GM12875 (cell line): ENCODE measurements around the gene GLIS1.

Source experiments
- H3K4me3 ChIP-seq: one replicate; pipeline ENCODE4 v1.5.1; 2011; ENCODE audit warnings: low read depth, low read length, control low read depth
- TF ChIP-seq, protein P1 (sequence below): IDR thresholded peaks from 2 replicates; pipeline ENCODE4 v1.5.1; 2011; ENCODE audit warnings: low read depth, mild to moderate bottlenecking, control low read depth, inconsistent platforms, low read length, moderate library complexity, borderline replicate concordance; ENCODE audit not compliant: insufficient read depth

Gene GLIS1

GRCh38 chr1:53646732-53647131 is 92.2 kb downstream of the GLIS1 start:
- H3K4me3 ChIP-seq, result no peak overlapping the region
- TF ChIP-seq, protein P1, sequence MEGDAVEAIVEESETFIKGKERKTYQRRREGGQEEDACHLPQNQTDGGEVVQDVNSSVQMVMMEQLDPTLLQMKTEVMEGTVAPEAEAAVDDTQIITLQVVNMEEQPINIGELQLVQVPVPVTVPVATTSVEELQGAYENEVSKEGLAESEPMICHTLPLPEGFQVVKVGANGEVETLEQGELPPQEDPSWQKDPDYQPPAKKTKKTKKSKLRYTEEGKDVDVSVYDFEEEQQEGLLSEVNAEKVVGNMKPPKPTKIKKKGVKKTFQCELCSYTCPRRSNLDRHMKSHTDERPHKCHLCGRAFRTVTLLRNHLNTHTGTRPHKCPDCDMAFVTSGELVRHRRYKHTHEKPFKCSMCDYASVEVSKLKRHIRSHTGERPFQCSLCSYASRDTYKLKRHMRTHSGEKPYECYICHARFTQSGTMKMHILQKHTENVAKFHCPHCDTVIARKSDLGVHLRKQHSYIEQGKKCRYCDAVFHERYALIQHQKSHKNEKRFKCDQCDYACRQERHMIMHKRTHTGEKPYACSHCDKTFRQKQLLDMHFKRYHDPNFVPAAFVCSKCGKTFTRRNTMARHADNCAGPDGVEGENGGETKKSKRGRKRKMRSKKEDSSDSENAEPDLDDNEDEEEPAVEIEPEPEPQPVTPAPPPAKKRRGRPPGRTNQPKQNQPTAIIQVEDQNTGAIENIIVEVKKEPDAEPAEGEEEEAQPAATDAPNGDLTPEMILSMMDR, result no peak

DNA sequence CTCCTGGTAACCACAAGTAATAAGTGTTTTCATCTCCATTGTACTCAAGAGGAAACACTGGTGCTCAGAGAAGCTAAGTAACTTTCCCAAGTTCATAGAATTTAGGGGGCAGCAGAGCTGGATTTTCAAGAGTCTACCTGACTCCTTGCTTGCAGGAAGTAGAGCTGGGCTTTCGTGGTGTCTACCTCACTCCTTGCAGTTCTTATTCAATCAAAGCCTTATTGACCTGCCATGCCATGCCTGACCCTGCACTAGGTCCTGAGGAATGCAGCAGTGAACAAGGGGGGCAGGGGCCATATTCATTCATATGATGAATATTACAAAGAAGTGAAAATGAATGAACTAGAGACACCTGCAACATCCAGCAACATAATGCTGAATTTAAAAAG is 93.3 kb downstream of the GLIS1 start:
- TF ChIP-seq, protein P1, result no peak
- no peak overlapping the region for H3K4me3 ChIP-seq

- TF ChIP-seq, protein P1, result no peak
- H3K4me3 ChIP-seq, result no peak overlapping the region
Measured at GRCh38 chr1:53644909-53645689, 93.9 kb downstream of the GLIS1 start.

DNA sequence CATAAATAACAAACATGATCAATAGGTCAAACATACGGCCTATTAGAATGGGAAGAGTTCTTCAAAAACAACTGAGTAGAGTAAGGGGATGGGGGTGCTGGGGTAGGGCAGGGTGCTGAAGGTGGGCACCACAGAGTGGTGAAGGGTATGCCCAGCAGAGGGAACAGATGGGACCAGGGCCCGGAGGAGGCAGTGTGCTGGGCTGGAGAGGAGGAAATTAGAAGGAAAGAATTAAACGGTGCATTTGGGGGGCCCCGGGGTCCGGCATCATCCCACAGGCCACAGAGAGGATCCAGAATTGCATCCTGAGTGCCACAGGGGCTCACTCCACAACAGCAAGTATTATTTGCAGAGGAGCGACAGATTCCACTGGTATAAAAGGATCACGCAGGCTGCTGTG is 94.5 kb downstream of the GLIS1 start:
- TF ChIP-seq, protein P1, result no peak
- no peak overlapping the region for H3K4me3 ChIP-seq

- no peak overlapping the region for H3K4me3 ChIP-seq
- TF ChIP-seq, protein P1, result no peak
Measured at GRCh38 chr1:53643881-53644390, 95.0 kb downstream of the GLIS1 start.

- H3K4me3 ChIP-seq, result no peak overlapping the region
- TF ChIP-seq, protein P1, result no peak
Measured at GRCh38 chr1:53643041-53643880, 95.7 kb downstream of the GLIS1 start.
